GM12892 (cell line): Measurements from ENCODE around the gene TSFM.

Experiments
- POLR2A ChIP-seq: IDR thresholded peaks from 2 replicates; pipeline ENCODE4 v1.6.1; 2011; ENCODE audit warnings: low read depth, low read length, control low read depth
- POLR2AphosphoS5 ChIP-seq: IDR thresholded peaks from 2 replicates; pipeline ENCODE4 v1.6.1; 2011; ENCODE audit warnings: low read depth, low read length, control low read depth
- TAF1 ChIP-seq: IDR thresholded peaks from 2 replicates; pipeline ENCODE4 v1.6.1; 2011; ENCODE audit warnings: low read depth, mild to moderate bottlenecking, control low read depth, low read length, borderline replicate concordance

DNA sequence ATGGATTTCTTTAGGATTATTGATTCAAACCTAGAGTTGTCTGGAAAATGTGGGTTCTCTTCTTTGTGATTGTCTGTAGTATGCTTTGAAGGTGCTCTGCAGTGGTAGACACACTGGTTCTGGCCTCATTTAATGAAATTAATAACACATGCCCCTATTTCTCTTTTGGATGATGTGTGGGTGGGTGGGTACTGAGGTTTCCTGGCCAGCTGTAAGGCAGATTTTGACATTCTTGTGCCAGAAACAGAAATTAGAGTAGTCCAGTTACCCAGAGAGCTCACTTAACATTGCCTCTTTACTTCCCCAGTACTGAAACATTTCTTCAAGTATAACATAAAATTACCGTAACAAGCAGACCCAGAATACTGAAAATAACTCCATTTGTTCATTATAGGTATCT, 14.4 kb downstream of the TSFM start:
- TF ChIP-seq POLR2A, result no peak
- TF ChIP-seq POLR2AphosphoS5, result no peak
- no peak for TF ChIP-seq TAF1
